ENCODE data around the gene ITSN2.
"Not testable (repeated sequence)": the region's sequence is repeated elsewhere in the genome, so short reads cannot be mapped to it uniquely, and the experiment has no call there.

The ITSN2 gene

DNA sequence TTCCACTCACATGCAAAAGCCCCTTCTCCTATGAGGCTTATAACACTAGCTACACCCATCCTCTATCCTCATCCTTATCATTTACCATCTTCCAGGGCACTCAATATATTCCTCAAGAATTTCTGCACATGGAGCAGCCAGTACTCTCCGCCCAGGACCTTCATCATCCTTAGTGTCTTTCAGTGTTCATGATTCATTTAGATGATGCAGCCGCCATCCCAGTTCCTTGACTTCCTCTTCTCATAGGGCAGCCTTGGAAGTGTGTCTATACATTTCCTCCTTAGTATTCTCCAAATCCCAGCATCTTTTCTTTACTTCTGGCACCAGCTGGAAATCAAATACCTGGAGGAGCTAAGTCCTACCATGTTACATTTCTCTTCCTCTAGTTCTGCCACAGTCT is 3.0 kb upstream of the ITSN2 start:
- DNase-seq (ENCODE audit: low read depth) = no peak

DNA sequence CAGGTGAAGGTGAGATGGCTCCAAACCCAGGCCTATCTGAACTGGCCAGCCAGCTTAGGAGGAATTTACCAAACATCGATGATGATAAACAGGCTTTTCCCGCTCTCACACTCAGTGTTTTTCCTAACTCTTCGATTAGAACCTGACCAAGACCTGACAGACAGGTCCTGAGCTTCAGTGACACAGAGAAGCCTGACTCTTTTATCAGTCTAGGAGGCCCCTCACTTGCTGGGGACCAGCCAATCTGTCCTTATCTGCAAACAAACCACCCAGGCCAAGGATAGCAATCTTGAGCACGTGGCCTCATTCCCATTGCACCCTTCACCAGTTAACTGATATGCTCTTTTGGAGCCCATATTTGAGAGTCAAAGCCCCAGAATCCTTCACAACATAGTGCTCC is 1.9 kb upstream of the ITSN2 start:
- no peak for DNase-seq (ENCODE audit: low read depth)

DNA sequence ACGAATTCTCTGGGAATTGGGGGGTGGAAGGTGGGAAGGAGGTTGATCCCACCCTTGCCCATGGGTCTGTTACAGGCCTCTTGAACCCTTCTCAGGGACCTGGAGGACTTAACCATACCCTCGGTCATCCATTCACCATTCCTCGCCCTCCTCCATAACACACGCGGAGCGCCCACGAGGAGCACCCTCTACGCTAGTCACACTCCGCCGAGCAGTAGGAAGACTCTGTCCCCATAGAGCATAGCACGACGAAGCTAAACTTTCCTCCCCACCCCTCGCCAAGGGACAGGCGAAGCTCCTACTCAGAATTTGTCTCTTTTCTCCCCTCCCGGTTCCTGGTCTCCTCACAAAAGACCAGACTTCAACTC is 611 bp upstream of the ITSN2 start:
- DNase-seq (ENCODE audit: low read depth) = no peak

DNA sequence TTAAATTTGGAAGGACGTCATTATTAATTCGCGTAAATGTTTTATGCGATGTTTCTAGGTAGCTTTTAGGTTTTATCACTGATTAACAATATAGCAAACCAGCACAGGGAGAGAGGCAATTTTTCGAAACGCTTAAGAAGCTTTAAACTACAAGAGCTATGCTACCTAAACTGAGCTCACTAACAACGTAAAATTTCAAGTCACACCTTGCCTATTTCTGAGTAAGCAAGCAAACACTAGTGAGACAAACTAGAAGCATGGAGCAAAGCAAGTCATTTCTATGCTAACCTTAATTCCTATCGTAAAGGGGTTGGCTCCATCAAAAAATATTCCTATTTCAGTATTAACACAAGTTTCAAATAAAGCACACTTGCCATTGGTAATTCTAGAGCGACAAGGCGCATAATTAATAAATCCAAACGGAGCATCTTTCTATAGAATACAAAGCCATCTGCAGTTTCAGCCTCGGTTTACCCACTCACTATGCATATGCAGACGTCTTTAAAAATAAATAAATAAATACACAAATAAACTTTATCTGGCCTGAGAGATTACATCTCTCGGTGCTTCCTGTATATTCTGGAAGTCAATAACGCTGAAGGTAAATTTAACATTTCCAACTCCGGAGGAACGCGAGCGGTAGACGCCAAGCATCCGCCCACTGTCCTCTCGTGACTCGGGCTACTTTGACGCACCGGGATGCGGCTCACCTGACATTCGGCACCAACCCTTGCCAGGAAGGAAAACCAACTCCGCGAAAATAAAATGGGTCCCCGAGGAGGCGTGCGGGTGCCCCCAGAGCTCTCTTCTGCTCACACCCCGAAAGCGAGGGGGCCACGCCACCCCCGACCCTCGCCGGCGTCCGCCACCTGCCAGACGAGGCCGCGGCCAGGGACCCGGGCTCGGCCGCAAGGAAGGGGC is 947 bp downstream of the ITSN2 start:
- DNase-seq (ENCODE audit: low read depth) = no peak

GRCh38 chr2:24357767-24358166 is 2.6 kb downstream of the ITSN2 start:
- DNase-seq (ENCODE audit: low read depth) = not testable (repeated sequence)

- not testable (repeated sequence) for DNase-seq (ENCODE audit: low read depth)
Observed at GRCh38 chr2:24357115-24357514, 3.2 kb downstream of the ITSN2 start.

DNA sequence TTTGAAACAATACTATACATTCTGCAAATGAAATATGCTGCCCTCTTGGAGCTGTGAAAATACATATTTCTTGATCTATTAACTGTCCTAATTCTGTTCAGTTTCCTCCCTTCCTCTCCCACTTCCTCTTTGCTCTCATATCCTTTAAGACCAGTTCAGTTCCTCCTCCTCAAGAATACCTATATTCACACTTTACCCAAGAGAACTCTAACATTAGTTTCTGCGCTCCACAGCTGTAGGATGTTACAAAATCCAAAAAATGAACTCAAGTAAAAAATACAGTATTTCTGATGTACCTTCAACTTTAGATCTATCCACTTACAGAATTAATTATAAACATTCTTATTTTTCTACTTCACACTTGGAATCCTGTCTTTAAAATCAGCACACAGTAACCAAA is 5.4 kb downstream of the ITSN2 start:
- no peak for DNase-seq (ENCODE audit: low read depth)

DNA sequence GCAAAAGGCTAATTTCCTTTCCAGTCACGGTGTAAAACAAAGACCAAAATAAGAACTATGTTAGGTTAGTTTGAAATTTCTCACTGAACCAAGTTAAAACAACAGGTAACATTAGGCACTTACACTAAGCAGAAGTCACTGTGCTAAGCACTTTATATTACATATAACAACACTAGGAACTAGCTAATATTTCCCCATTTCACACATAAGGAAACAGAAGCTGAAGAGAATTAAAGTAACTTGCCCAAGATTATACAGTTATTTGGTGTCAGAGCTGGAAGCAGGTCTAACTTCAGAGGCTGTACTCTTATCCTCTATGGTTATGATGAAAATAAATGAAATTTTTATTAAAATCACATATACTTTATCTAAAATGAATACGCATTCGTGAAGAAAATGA is 5.9 kb downstream of the ITSN2 start:
- no peak for DNase-seq (ENCODE audit: low read depth)

GRCh38 chr2:24353973-24354372 is 6.4 kb downstream of the ITSN2 start:
- DNase-seq (ENCODE audit: low read depth) = no peak

DNA sequence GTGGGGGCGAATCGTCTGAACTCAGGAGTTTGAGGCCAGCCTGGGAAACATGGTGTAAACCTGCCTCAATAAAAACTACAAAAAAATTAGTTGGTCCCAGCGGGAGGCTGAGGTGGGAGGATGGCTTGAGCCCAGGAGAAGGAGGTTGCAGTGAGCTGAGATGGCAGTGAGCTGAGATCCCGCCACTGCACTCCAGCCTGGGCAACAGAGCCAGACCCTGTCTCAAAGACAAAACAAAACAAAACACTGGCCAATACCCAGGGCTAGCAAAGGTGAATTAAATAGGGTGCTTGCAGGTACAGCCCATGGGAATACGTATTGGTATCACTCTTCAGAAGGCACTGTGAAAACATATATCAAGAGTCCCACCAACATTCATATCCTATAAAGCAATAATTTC is 7.0 kb downstream of the ITSN2 start:
- DNase-seq (ENCODE audit: low read depth) = no peak

- DNase-seq (ENCODE audit: low read depth) = no peak
Observed at GRCh38 chr2:24352664-24353063, 7.7 kb downstream of the ITSN2 start.

GRCh38 chr2:24351981-24352380 is 8.4 kb downstream of the ITSN2 start:
- DNase-seq (ENCODE audit: low read depth) = no peak

DNA sequence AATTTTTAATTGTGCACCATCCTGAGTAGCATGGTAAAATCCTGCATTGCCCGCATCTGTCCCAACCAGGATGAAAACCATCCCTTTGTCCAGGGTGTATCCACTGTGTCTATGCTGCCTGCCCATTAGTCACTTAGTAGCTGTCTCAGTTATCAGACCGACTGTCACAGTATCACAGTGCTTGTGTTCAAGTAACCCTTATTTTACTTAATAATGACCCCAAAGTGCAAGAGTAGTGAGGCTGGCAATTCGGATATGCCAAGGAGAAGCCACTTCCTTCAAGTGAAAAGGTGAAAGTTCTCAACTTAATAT is 8.8 kb downstream of the ITSN2 start:
- DNase-seq (ENCODE audit: low read depth) = no peak

DNA sequence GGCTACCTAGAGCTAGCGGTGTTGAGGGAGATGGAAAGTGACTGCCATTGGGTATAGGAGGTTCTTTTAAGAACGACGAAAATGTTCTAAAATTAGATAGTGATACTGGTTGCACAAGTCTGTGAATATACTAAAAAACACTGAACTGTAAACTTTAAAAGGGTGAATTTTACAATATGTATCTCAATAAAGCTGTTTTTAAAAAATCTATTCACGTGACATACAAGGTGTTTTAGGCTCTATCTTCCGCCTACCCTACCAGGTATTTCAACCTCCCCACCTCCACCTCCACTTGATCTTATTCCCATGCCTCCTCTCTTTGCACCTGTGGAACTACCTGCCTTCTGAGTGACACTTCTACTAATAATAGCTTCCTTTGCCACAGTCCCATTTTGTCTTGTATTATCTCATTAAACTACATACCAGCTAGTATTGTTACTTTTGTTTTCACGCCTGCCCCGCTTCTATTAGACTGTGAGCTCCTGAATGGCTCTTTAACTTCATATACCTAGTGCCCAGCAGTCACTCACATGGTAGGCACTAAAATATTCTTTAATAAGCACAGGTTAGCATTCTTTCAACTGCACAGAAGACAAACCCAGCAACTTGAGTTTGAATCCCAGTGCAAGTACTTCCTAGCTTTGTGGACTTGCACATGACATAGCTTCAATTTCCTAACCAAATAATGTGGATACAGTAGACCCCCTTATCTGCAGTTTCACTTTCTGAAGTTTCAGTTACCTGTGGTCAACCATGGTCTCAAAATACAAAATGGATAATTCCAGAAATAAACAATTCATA is 9.3 kb downstream of the ITSN2 start:
- DNase-seq (ENCODE audit: low read depth) = no peak

GRCh38 chr2:24349097-24349496 is 11.2 kb downstream of the ITSN2 start:
- no peak for DNase-seq (ENCODE audit: low read depth)

GRCh38 chr2:24345937-24346336 is 14.4 kb downstream of the ITSN2 start:
- no peak for DNase-seq (ENCODE audit: low read depth)

GRCh38 chr2:24343225-24343882 is 17.0 kb downstream of the ITSN2 start:
- DNase-seq (ENCODE audit: low read depth) = no peak

DNA sequence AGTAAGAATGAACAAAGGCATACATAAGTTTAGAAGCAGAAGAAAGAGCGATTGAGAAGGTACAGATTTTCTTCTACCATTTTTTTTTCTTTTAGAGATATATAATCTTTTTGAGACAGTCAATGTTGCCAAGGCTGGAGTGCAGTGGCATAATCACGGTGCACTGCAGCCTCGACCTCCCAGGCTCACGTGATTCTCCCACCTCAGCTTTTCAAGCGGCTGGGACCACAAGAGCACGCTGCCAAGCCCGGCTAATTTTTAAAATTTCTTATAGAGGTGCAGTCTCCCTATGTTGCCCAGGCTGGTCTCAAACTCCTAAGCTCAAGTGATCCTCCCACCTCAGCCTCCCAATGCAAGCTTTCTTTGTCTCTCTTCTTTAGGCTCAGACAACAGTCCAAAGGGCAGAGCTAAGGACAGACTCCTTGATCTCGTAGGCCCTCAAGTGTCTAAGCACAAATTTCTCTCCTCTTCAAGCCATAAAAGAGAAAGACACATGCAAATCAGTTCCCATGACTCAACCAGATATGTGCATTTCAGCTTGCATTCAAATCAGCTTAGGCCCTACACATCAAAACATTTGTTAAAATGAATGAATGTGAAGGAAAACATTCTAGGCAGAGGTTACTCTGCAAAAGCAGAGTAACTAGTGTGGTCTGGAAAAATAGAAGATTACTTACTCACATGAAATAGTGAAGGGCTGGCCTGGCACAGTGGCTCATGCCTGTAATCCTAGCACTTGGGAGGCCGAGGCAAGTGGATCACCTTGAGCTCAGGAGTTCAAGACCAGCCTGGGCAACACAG is 18.0 kb downstream of the ITSN2 start:
- DNase-seq (ENCODE audit: low read depth) = no peak

- no peak for DNase-seq (ENCODE audit: low read depth)
Observed at GRCh38 chr2:24339856-24340262, 20.5 kb downstream of the ITSN2 start.

DNA sequence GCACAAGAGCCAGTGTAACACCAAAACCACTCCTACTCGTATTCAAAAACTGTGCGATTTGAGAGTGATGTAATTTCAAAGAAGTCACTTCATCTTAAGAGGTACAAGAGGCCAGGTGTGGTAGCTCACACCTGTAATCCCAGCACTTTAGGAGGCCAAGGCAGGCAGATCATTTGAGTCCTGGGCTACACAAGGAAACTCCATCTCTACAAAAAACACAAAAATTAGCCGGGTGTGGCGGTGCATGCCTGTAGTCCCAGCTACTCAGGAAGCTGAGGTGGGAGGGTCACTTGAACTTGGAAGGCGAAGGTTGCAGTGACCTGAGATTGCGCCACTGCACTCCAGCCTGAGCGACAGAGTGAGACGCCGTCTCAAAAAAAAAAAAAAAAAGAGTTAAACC is 21.2 kb downstream of the ITSN2 start:
- DNase-seq (ENCODE audit: low read depth) = not testable (repeated sequence)

- DNase-seq (ENCODE audit: low read depth) = no peak
Observed at GRCh38 chr2:24337890-24338289, 22.4 kb downstream of the ITSN2 start.

DNA sequence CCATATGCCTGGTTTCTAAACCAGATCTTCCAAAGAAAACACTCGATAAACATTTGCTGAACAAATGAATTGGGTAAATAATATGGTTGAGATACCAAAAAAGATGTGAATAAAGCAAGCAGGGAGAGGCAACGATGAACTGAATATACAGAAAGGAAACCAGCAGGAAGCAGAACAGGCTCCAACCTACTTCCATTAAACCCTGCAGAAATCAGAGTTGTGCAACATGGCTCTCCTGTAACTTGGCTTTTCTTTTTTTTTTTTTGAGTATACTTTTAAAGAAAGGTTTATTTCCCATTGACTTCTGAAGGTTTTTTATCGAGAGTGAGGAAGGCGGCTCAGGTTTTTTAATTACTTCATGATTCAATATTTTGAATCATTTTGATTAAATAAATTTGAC is 23.5 kb downstream of the ITSN2 start:
- DNase-seq (ENCODE audit: low read depth) = no peak
